GM23248 (cell line): Measurements from ENCODE around the gene SLIT3.

ENCODE experiments used
- EZH2 ChIP-seq: fragments of 200-600 bp; sonication (generic); IDR thresholded peaks from 2 replicates; pipeline ENCODE4 v1.6.1; 2018; ENCODE audit warnings: antibody characterized with exemption, mild to moderate bottlenecking; ENCODE audit not compliant: insufficient read depth, poor library complexity, severe bottlenecking
- EZH2phosphoT487 ChIP-seq: fragments of 200-600 bp; sonication (generic); IDR thresholded peaks from 2 replicates; pipeline ENCODE4 v1.6.1; 2018; ENCODE audit warnings: antibody characterized with exemption, moderate library complexity, mild to moderate bottlenecking, low read depth; ENCODE audit not compliant: insufficient read depth

- TF ChIP-seq EZH2phosphoT487 (no peak), EZH2 (no peak)
These were observed 416.9 kb downstream of the SLIT3 start for GRCh38 chr5:168883991-168884390.
